Measurements from ENCODE around the gene TSC1. TPM values are rescaled to one million over a fixed set of nuclear protein-coding genes. Genes with fewer than 3 reads are reported as not detected.

The TSC1 gene
- total and polyA plus RNA-seq, 10 of the 15 experiments (the other 5 are each of a cell fraction or from before 2014, with no cell fraction given): 4.0 to 48.0 (median 14.9) TPM

GRCh38 chr9:132944294-132945185, at the start of gene TSC1 (continued):
- TF ChIP-seq, protein P1, sequence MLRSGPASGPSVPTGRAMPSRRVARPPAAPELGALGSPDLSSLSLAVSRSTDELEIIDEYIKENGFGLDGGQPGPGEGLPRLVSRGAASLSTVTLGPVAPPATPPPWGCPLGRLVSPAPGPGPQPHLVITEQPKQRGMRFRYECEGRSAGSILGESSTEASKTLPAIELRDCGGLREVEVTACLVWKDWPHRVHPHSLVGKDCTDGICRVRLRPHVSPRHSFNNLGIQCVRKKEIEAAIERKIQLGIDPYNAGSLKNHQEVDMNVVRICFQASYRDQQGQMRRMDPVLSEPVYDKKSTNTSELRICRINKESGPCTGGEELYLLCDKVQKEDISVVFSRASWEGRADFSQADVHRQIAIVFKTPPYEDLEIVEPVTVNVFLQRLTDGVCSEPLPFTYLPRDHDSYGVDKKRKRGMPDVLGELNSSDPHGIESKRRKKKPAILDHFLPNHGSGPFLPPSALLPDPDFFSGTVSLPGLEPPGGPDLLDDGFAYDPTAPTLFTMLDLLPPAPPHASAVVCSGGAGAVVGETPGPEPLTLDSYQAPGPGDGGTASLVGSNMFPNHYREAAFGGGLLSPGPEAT (IDR thresholded peaks at IDR 0.05; ENCODE audit: low read depth): peak; percentile 91
- no peak for TF ChIP-seq SPI1 (IDR thresholded peaks at IDR 0.05; ENCODE audit: borderline replicate concordance, insufficient read depth, low read depth, low read length)
- TF ChIP-seq, protein P2, sequence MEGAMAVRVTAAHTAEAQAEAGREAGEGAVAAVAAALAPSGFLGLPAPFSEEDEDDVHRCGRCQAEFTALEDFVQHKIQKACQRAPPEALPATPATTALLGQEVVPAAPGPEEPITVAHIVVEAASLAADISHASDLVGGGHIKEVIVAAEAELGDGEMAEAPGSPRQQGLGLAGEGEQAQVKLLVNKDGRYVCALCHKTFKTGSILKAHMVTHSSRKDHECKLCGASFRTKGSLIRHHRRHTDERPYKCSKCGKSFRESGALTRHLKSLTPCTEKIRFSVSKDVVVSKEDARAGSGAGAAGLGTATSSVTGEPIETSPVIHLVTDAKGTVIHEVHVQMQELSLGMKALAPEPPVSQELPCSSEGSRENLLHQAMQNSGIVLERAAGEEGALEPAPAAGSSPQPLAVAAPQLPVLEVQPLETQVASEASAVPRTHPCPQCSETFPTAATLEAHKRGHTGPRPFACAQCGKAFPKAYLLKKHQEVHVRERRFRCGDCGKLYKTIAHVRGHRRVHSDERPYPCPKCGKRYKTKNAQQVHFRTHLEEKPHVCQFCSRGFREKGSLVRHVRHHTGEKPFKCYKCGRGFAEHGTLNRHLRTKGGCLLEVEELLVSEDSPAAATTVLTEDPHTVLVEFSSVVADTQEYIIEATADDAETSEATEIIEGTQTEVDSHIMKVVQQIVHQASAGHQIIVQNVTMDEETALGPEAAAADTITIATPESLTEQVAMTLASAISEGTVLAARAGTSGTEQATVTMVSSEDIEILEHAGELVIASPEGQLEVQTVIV (IDR thresholded peaks at IDR 0.05; ENCODE audit: borderline replicate concordance, partially characterized antibody): peak; percentile 98
- no peak for TF ChIP-seq ZNF274 (IDR thresholded peaks at IDR 0.05; ENCODE audit: insufficient read depth, insufficient read length)
- peak; percentile 90 for TF ChIP-seq CREB1 (IDR thresholded peaks at IDR 0.05; ENCODE audit: low read depth)
- peak; percentile 61 to 88; a peak in 3 of 4 replicates for TF ChIP-seq BHLHE40 (IDR thresholded peaks at IDR 0.05; ENCODE audit: borderline replicate concordance in 1 of 2, low read depth in 2 of 2, low read length in 1 of 2)
- TF ChIP-seq NFYB (IDR thresholded peaks at IDR 0.05; ENCODE audit: insufficient read depth, low read depth, low read length): no peak; the same call in 1 of the 2 replicates
- TF ChIP-seq PAX5 (IDR thresholded peaks at IDR 0.05; ENCODE audit: borderline replicate concordance, low read depth, low read length): no peak
- TF ChIP-seq SUPT20H (IDR thresholded peaks at IDR 0.05; ENCODE audit: borderline replicate concordance, control insufficient read depth, low read depth, low read length): no peak
- TF ChIP-seq NFXL1 (IDR thresholded peaks at IDR 0.05; ENCODE audit: borderline replicate concordance): no peak
- TF ChIP-seq BRCA1 (IDR thresholded peaks at IDR 0.05; ENCODE audit: low read depth, low read length): peak; percentile 38; the same call in 1 of the 2 replicates
- TF ChIP-seq POLR2AphosphoS5 (IDR thresholded peaks at IDR 0.05; ENCODE audit: low read length): peak; percentile 73
- TF ChIP-seq SMAD5 (IDR thresholded peaks at IDR 0.05; ENCODE audit: low read depth): no peak
- TF ChIP-seq POU2F2 (IDR thresholded peaks at IDR 0.05; ENCODE audit: borderline replicate concordance, low read depth, low read length): peak; percentile 84; the same call in 2 of the 3 replicates
- TF ChIP-seq SP1 (IDR thresholded peaks at IDR 0.05; ENCODE audit: low read depth, low read length): peak; percentile 85
- peak; percentile 88 for TF ChIP-seq RELA (IDR thresholded peaks at IDR 0.05; ENCODE audit: borderline replicate concordance, partially characterized antibody)
- peak; percentile 70 for TF ChIP-seq HCFC1 (IDR thresholded peaks at IDR 0.05; ENCODE audit: low read length)
- TF ChIP-seq PML (IDR thresholded peaks at IDR 0.05; ENCODE audit: low read length): 0 out of 2 replicates have a peak, but pooled peaks have one; percentile 32
- 0 out of 4 replicates have a peak, but pooled peaks of 1 of the 2 experiments have one; percentile 23 for TF ChIP-seq EP300 (IDR thresholded peaks at IDR 0.05; ENCODE audit: borderline replicate concordance in 1 of 2, control insufficient read depth in 1 of 2, low read depth in 2 of 2, low read length in 2 of 2)
- TF ChIP-seq IRF5 (IDR thresholded peaks at IDR 0.05; ENCODE audit: borderline replicate concordance): no peak
- peak; percentile 96 for TF ChIP-seq NBN (IDR thresholded peaks at IDR 0.05)
- 0 out of 4 replicates have a peak, but pooled peaks of 1 of the 2 experiments have one; percentile 36 for TF ChIP-seq ETV6 (conservative IDR thresholded peaks at IDR 0.05 in 1 of 2, IDR thresholded peaks at IDR 0.05 in 1 of 2; ENCODE audit: borderline replicate concordance in 1 of 2, low read depth in 1 of 2)
- TF ChIP-seq HDGF (IDR thresholded peaks at IDR 0.05): no peak
- no peak for TF ChIP-seq NR2C2 (IDR thresholded peaks at IDR 0.05; ENCODE audit: borderline replicate concordance, control insufficient read depth, insufficient read length, low read depth)
